Endothelial cell of umbilical vein (primary cell): ENCODE results near the gene MIER2. TPM values are rescaled to one million over a fixed set of nuclear protein-coding genes. Genes with fewer than 3 reads are reported as not detected.

Experiments used
- BruUV-seq: library from RNA; stranded (reverse); fragments of 400-500 nt; replicated peaks from 2 replicates; lab custom pipeline; 2021; lab: Mats Ljungman, UMichigan
- CTCF ChIA-PET: fragments of 300-600, 350-600 bp; sonication (Branson Sonifier 250); formaldehyde crosslinking; loops from one replicate; lab custom pipeline; 2021; ENCODE audit warnings: antibody characterized with exemption, inconsistent platforms; lab: Charles Lee
- POLR2A ChIA-PET: fragments of 300-600, 350-600 bp; sonication (Branson Sonifier 250); formaldehyde crosslinking; loops from one replicate; lab custom pipeline; 2021; ENCODE audit warnings: antibody characterized with exemption, inconsistent platforms; lab: Charles Lee
- DNase-seq: peaks from one replicate; pipeline ENCODE4 v3.0.0-alpha.2; 2011; ENCODE audit warnings: low read depth, low spot score
- FAIRE-seq: peaks from 2 replicates; lab custom pipeline; 2011; peaks lifted over from hg19 to GRCh38; lab: Jason Lieb, UNC
- H2AFZ ChIP-seq: 2 replicates; pipeline ENCODE4 v1.6.0; 2012; ENCODE audit warnings: low read depth, low read length, control low read depth, inconsistent platforms
- H3K27ac ChIP-seq: 2 replicates; pipeline ENCODE4 v1.5.1; 2011; ENCODE audit warnings: low read depth, mild to moderate bottlenecking, control low read depth, low read length, moderate library complexity; ENCODE audit not compliant: insufficient read depth
- H3K27me3 ChIP-seq, 2 experiments: 2 replicates each; pipeline versions ENCODE4 v1.6.0 to v1.6.1; 2011; ENCODE audit warnings: low read length in 2 of 2, mixed read lengths in 1 of 2; ENCODE audit not compliant: control insufficient read depth in 2 of 2, insufficient read depth in 2 of 2
- H3K36me3 ChIP-seq, 2 experiments: 2 replicates in 1 of 2; 3 replicates in 1 of 2; pipeline ENCODE4 v1.5.1; 2011; ENCODE audit warnings: low read length in 2 of 2, mild to moderate bottlenecking in 1 of 2, moderate library complexity in 1 of 2; ENCODE audit not compliant: control insufficient read depth in 2 of 2, insufficient read depth in 2 of 2; ENCODE audit errors: extremely low read depth in 1 of 2
- H3K4me1 ChIP-seq: 3 replicates; pipeline ENCODE4 v1.5.1; 2011; ENCODE audit warnings: mild to moderate bottlenecking, low read length; ENCODE audit not compliant: control insufficient read depth, insufficient read depth; ENCODE audit errors: extremely low read depth
- H3K4me2 ChIP-seq: 2 replicates; pipeline ENCODE4 v1.6.1; 2011; ENCODE audit warnings: low read length, control low read depth, mixed read lengths; ENCODE audit not compliant: insufficient read depth
- H3K4me3 ChIP-seq, 3 experiments: fragments of 200-600 bp in 1 of 3; sonication (generic), shearing (Covaris generic) in 1 of 3; replicated peaks in 1 of 3; 2 replicates each; pipeline ENCODE4 v1.5.1; 2011 to 2016; ENCODE audit warnings: control low read depth in 3 of 3, low read length in 3 of 3, mild to moderate bottlenecking in 2 of 3, inconsistent platforms in 1 of 3, low read depth in 1 of 3, moderate library complexity in 1 of 3; ENCODE audit not compliant: insufficient read depth in 1 of 3
- H3K79me2 ChIP-seq: 2 replicates; pipeline ENCODE4 v1.6.0; 2012; ENCODE audit warnings: low read length, inconsistent platforms; ENCODE audit not compliant: control insufficient read depth, insufficient read depth
- H3K9ac ChIP-seq: replicated peaks from 2 replicates; pipeline ENCODE3; 2011; ENCODE audit warnings: low read length, control low read depth; ENCODE audit not compliant: insufficient read depth; ENCODE audit errors: extremely low read depth
- H3K9me1 ChIP-seq: replicated peaks from 3 replicates; pipeline ENCODE4 v1.6.0; 2011; ENCODE audit warnings: mild to moderate bottlenecking, low read length; ENCODE audit not compliant: control insufficient read depth, insufficient read depth; ENCODE audit errors: extremely low read depth
- H3K9me3 ChIP-seq: replicated peaks from 2 replicates; pipeline ENCODE4 v1.5.1; 2012; ENCODE audit warnings: low read length, inconsistent platforms; ENCODE audit not compliant: control insufficient read depth, insufficient read depth
- H4K20me1 ChIP-seq: replicated peaks from 2 replicates; pipeline ENCODE3; 2011; ENCODE audit warnings: mild to moderate bottlenecking, low read length; ENCODE audit not compliant: control insufficient read depth, insufficient read depth; ENCODE audit errors: extremely low read depth
- CTCF ChIP-seq, 2 donors: IDR thresholded peaks; 1 replicate in 1 of 2; 2 replicates in 1 of 2; pipeline ENCODE4 v1.5.1; 2011; ENCODE audit warnings: low read length in 2 of 2, mild to moderate bottlenecking in 2 of 2, moderate library complexity in 2 of 2, control low read depth in 1 of 2, inconsistent platforms in 1 of 2, low read depth in 1 of 2; ENCODE audit not compliant: insufficient read depth in 1 of 2; ENCODE audit errors: extremely low read depth in 1 of 2
- EZH2 ChIP-seq: IDR thresholded peaks from 2 replicates; pipeline ENCODE4 v1.6.1; 2012; ENCODE audit warnings: borderline replicate concordance, low read depth, mild to moderate bottlenecking, moderate library complexity, low read length, inconsistent platforms; ENCODE audit not compliant: severe bottlenecking
- FOS ChIP-seq: IDR thresholded peaks from 2 replicates; pipeline ENCODE4 v1.6.1; 2011; ENCODE audit warnings: mild to moderate bottlenecking, low read length, moderate library complexity, borderline replicate concordance; ENCODE audit not compliant: insufficient read depth
- GATA2 ChIP-seq: IDR thresholded peaks from 2 replicates; pipeline ENCODE4 v1.7.0; 2011; ENCODE audit warnings: low read depth, mild to moderate bottlenecking, moderate library complexity, mixed read lengths, low read length; ENCODE audit not compliant: insufficient read length, insufficient read depth
- JUN ChIP-seq: IDR thresholded peaks from 2 replicates; pipeline ENCODE4 v1.6.1; 2011; ENCODE audit warnings: borderline replicate concordance, low read depth; ENCODE audit not compliant: insufficient read length, insufficient read depth
- MYC ChIP-seq: IDR thresholded peaks from one replicate; pipeline ENCODE4 v1.6.1; 2011; ENCODE audit warnings: mild to moderate bottlenecking, low read depth, low read length
- POLR2A ChIP-seq: IDR thresholded peaks from 2 replicates; pipeline ENCODE4 v1.6.1; 2012; ENCODE audit warnings: low read depth, mild to moderate bottlenecking, control low read depth, low read length
- POLR2AphosphoS5 ChIP-seq: IDR thresholded peaks from 2 replicates; pipeline ENCODE4 v1.6.1; 2012; ENCODE audit warnings: low read depth, mild to moderate bottlenecking, control low read depth, low read length, moderate library complexity; ENCODE audit not compliant: insufficient read depth
- dilution Hi-C: fragments of 300-500 bp; cut with MboI; formaldehyde crosslinking; loops from one replicate; pipeline ENCODE4 v1.15.0; 2019; ENCODE audit warnings: low sequenced_read_pairs; ENCODE audit not compliant: extremely low pct_ligation_motif_present
- intact Hi-C: fragments of 100-400 bp; cut with micrococcal nuclease; formaldehyde crosslinking; loops from one replicate; pipeline ENCODE4 v1.10.0; 2022
- polyA plus RNA-seq, 4 experiments: library from polyadenylated mRNA; depleted of rRNA in 3 of 4; stranded (reverse) in 3 of 4; unstranded in 1 of 4; fragments of >200 nt; gene quantifications; 2 replicates each; pipeline versions ENCODE4 v1.2.1 to v1.2.3, GENCODE V29; 2011 to 2012; ENCODE audit warnings: missing spikeins in 1 of 4
- total RNA-seq: library from RNA; stranded (reverse); gene quantifications from 2 replicates; pipeline ENCODE4 v1.2.3, GENCODE V29; 2021
- TF ChIP-seq, protein P1 (sequence below): IDR thresholded peaks from 2 replicates; pipeline ENCODE4 v1.6.1; 2011; ENCODE audit not compliant: insufficient read depth, insufficient read length

MIER2 gene
- total and polyA plus RNA-seq, 2 donors (not counting 3 experiments of a cell fraction or from before 2014, with no cell fraction given) = 20.3 to 44.9 TPM

DNA sequence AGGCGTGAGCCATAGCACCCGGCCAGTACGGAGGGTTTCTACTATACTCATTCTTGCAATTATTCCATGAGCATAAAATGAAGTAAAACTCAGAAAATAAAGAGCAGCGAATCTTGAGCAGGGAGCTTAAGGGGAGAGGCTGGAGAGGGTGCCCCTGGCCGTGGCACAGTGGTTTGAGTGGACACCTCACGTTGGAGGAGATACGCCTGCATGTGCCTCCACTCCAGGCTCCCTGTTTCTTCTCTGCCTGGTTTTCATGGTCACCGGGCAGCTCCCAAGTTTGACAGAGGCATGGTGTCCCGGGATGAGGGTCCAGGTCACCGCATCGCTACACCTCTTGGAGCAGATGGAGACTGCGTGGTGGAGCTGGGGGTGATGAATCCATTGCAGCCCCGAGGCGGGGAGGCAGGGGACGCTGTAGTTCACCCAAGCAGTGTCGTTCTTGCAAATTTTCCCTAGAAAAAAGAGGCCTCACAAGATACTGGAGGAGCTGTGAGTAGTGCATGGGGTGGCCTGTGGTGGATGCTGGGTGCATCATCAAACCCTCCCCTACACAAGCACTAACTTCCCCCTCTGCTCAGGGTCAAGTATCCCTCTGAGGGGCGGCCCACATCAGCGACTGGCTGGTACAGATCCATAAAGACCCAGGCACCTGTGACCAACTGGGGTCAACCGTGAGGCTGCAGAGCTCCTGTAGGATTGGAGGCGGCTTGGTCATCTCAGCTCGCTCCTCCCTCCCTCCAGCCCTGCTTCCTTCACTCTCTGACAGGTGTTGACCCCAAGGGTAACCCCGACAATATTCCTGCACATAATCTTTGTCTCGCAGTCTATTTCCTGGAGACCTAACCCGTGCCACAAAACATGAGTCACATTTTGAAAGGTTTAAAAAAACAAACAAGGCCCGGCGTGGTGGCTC, 3.6 kb upstream of the MIER2 start:
- intact Hi-C loops (loop anchor here (10.0 kb wide), 1 partner anchor 53 kb away; the partner anchor contains the start of gene PLPP2), dilution Hi-C loops (no loop called here)
- Histone ChIP-seq H3K9me1 (no peaks in the 10 kb centered on the region), H3K4me1 (peaks cover 9% of the 10 kb centered on the region), H3K27ac (no peak overlapping the region), H3K9me3 (no peaks in the 10 kb centered on the region), H3K4me3 (no peak overlapping the region), H3K27me3 (no peaks in the 10 kb centered on the region), H3K9ac (no peak overlapping the region), H3K36me3 (no peaks in the 10 kb centered on the region), H2AFZ (no peak overlapping the region), H3K79me2 (peaks cover 9% of the 10 kb centered on the region), H4K20me1 (no peaks in the 10 kb centered on the region), H3K4me2 (no peak overlapping the region)
- TF ChIP-seq CTCF (IDR thresholded peaks at IDR 0.05; ENCODE audit: extremely low read depth in 1 of 2, insufficient read depth in 1 of 2, low read depth in 1 of 2, low read length in 2 of 2) = peak in 1 of 2 donors; percentile 5
- TF ChIP-seq MYC = no peak
- peak; percentile 57 for TF ChIP-seq POLR2AphosphoS5
- TF ChIP-seq JUN = peak; percentile 67
- peak; percentile 6 for TF ChIP-seq FOS
- TF ChIP-seq, protein P1, sequence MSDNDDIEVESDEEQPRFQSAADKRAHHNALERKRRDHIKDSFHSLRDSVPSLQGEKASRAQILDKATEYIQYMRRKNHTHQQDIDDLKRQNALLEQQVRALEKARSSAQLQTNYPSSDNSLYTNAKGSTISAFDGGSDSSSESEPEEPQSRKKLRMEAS = no peak
- TF ChIP-seq POLR2A = no peak
- no peak for TF ChIP-seq EZH2
- TF ChIP-seq GATA2 = peak; percentile 41
- peak; percentile 76 for DNase-seq
- peak; percentile 81 for FAIRE-seq
- no TSS peak for BruUV-seq
- ChIA-PET CTCF (interaction anchor here (1.3 kb wide), 2 partner anchors 38 to 158 kb away, joined by 3 to 4 read pairs; no protein-coding TSS in a partner anchor), POLR2A (interaction anchor here (0.6 to 0.7 kb wide), 2 partner anchors 23 to 160 kb away, joined by 3 read pairs; no protein-coding TSS in a partner anchor)
